OCI-LY1 (cell line): ENCODE results near the gene KRTAP10-7.

Experiments used
- H2AFZ ChIP-seq: fragments of 200-600 bp; sonication (generic), shearing (Covaris generic); 2 replicates; pipeline ENCODE4 v1.6.0; 2014; ENCODE audit warnings: antibody characterized with exemption, mild to moderate bottlenecking, low read length
- H3F3A ChIP-seq: fragments of 200-600 bp; sonication (generic), shearing (Covaris generic); 2 replicates; pipeline ENCODE4 v1.6.0; 2014; ENCODE audit warnings: mild to moderate bottlenecking, antibody characterized with exemption, low read length, moderate library complexity; ENCODE audit not compliant: insufficient read depth
- H3K27ac ChIP-seq: fragments of 200-600 bp; sonication (generic); 2 replicates; pipeline ENCODE4 v1.5.1; 2014; ENCODE audit warnings: low read length, mixed run types, mild to moderate bottlenecking, low read depth; ENCODE audit not compliant: poor library complexity, severe bottlenecking
- H3K27me3 ChIP-seq: fragments of 200-600 bp; sonication (generic); 2 replicates; pipeline ENCODE4 v1.6.0; 2014; ENCODE audit warnings: antibody characterized with exemption, mild to moderate bottlenecking, low read length, moderate library complexity; ENCODE audit not compliant: insufficient read depth
- H3K36me3 ChIP-seq: fragments of 200-600 bp; sonication (generic); 2 replicates; pipeline ENCODE4 v1.6.1; 2014; ENCODE audit warnings: mild to moderate bottlenecking, antibody characterized with exemption, low read length, moderate library complexity, mixed read lengths; ENCODE audit not compliant: insufficient read depth
- H3K4me1 ChIP-seq: fragments of 200-600 bp; sonication (generic); 2 replicates; pipeline ENCODE4 v1.5.1; 2014; ENCODE audit warnings: mild to moderate bottlenecking, low read length, moderate library complexity; ENCODE audit not compliant: insufficient read depth, severe bottlenecking
- H3K4me2 ChIP-seq: fragments of 200-600 bp; sonication (generic), shearing (Covaris generic); 2 replicates; pipeline ENCODE4 v1.6.1; 2014; ENCODE audit warnings: low read length
- H3K4me3 ChIP-seq: fragments of 200-600 bp; sonication (generic); 2 replicates; pipeline ENCODE4 v1.5.1; 2014; ENCODE audit warnings: low read length, low read depth, mild to moderate bottlenecking, mixed read lengths; ENCODE audit not compliant: poor library complexity, severe bottlenecking
- H3K79me2 ChIP-seq: fragments of 200-600 bp; shearing (Covaris generic); 2 replicates; pipeline ENCODE4 v1.6.1; 2016; ENCODE audit warnings: mixed run types, low read length, mixed read lengths; ENCODE audit not compliant: insufficient read depth
- H3K9ac ChIP-seq: fragments of 200-600 bp; sonication (generic), shearing (Covaris generic); 2 replicates; pipeline ENCODE4 v1.6.1; 2014; ENCODE audit warnings: mild to moderate bottlenecking, low read length, mixed read lengths
- H3K9me2 ChIP-seq: fragments of 200-600 bp; sonication (generic), shearing (Covaris generic); 2 replicates; pipeline ENCODE4 v1.6.1; 2014; ENCODE audit warnings: low read depth, mild to moderate bottlenecking, low read length, mixed read lengths
- H3K9me3 ChIP-seq: fragments of 200-600 bp; shearing (Covaris generic); 2 replicates; pipeline ENCODE4 v1.6.1; 2014; ENCODE audit warnings: low read length, mixed read lengths
- H4K20me1 ChIP-seq: fragments of 200-600 bp; sonication (generic), shearing (Covaris generic); 2 replicates; pipeline ENCODE4 v1.6.0; 2016; ENCODE audit warnings: mild to moderate bottlenecking, low read length; ENCODE audit not compliant: insufficient read depth
- CTCF ChIP-seq: fragments of 200-600 bp; sonication (generic), shearing (Covaris generic); IDR thresholded peaks from 2 replicates; pipeline ENCODE4 v1.5.1; 2017; ENCODE audit warnings: mild to moderate bottlenecking, antibody characterized with exemption, low read length, moderate library complexity, mixed read lengths
- EZH2 ChIP-seq: fragments of 200-600 bp; sonication (generic), shearing (Covaris generic); IDR thresholded peaks from 2 replicates; pipeline ENCODE4 v1.8.0; 2017; ENCODE audit warnings: borderline replicate concordance, mixed run types, mild to moderate bottlenecking, antibody characterized with exemption, low read length, moderate library complexity, mixed read lengths

KRTAP10-7 gene

DNA sequence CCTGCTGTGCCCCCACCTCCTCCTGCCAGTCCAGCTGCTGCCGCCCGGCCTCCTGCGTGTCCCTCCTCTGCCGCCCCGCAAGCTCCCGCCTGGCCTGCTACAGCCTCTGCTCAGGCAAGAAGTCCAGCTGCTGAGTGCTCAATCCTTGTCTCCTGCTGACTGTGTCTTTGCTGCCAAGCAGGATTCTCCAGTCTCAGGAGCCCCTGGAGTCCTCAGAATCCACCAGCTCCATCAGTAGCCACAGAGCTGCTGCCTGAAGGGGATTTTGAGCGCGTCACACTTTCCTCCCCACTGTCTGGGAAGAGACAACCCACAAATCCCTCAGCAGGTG lies 46.8 kb downstream of the KRTAP10-7 start:
- no peaks in the 10 kb centered on the region for H4K20me1 ChIP-seq
- H3K27ac ChIP-seq: no peak overlapping the region
- no peak overlapping the region for H2AFZ ChIP-seq
- H3F3A ChIP-seq: no peaks in the 10 kb centered on the region
- H3K9me2 ChIP-seq: no peaks in the 10 kb centered on the region
- H3K9ac ChIP-seq: no peak overlapping the region
- peaks cover 8% of the 10 kb centered on the region for H3K9me3 ChIP-seq
- no peak for TF ChIP-seq EZH2
- no peak for TF ChIP-seq CTCF
- H3K4me3 ChIP-seq: no peak overlapping the region
- H3K4me2 ChIP-seq: no peak overlapping the region
- no peaks in the 10 kb centered on the region for H3K27me3 ChIP-seq
- H3K36me3 ChIP-seq: no peaks in the 10 kb centered on the region
- no peaks in the 10 kb centered on the region for H3K79me2 ChIP-seq
- H3K4me1 ChIP-seq: no peaks in the 10 kb centered on the region

DNA sequence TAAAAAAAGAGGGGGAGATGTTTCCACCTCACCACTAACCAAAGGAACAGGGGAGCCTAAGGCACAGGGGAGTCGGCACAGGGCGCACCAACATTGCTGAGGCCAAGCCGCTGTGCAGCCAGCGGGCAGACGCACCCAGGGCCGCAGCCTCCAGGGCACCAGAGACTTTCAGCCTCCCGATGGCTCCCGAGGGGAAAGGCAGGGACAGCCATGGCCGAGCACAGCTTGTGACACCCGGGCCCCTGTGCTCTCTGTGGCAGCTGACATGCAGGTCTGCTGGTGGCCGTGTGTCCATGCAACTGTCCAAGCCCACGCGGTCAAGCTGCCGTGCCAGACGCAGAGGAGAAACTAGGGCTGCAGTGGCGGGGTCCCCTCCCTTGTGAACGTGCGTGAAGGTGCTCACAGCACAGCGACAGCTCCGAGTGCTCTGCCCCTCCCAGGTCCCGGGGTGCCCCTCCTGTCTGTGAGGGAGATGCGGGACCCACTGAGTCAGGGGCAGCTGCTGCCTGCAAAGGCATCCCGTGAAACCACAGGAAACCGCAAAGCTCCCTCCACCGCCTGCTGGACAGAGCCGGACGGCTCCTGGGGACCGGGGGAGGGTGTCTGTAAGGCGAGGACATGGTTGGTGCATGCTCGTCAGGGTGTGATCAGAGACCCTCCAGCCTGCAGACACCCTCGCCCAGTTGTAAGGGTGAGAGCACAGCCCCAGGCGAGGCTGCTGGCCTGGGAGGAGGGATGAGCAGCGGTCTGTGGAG lies 48.3 kb downstream of the KRTAP10-7 start:
- Histone ChIP-seq H3K4me1 (no peaks in the 10 kb centered on the region), H3K4me3 (no peak overlapping the region), H4K20me1 (no peaks in the 10 kb centered on the region), H3K4me2 (no peak overlapping the region), H3K27ac (no peak overlapping the region), H3K79me2 (no peaks in the 10 kb centered on the region), H3F3A (no peaks in the 10 kb centered on the region), H2AFZ (no peak overlapping the region), H3K36me3 (no peaks in the 10 kb centered on the region; the same call in 1 of the 2 replicates), H3K9me2 (no peaks in the 10 kb centered on the region), H3K9me3 (peaks cover 6% of the 10 kb centered on the region; the same call in 1 of the 2 replicates), H3K27me3 (no peaks in the 10 kb centered on the region), H3K9ac (no peak overlapping the region)
- TF ChIP-seq EZH2: no peak
- TF ChIP-seq CTCF: no peak

GRCh38 chr21:44649521-44650100 lies 49.2 kb downstream of the KRTAP10-7 start:
- H4K20me1 ChIP-seq: no peaks in the 10 kb centered on the region
- H3K4me2 ChIP-seq: no peak overlapping the region
- no peak overlapping the region for H3K27ac ChIP-seq
- H3K4me3 ChIP-seq: no peak overlapping the region
- H3F3A ChIP-seq: no peaks in the 10 kb centered on the region
- no peaks in the 10 kb centered on the region for H3K79me2 ChIP-seq
- H3K4me1 ChIP-seq: no peaks in the 10 kb centered on the region
- no peak overlapping the region for H2AFZ ChIP-seq
- no peaks in the 10 kb centered on the region for H3K27me3 ChIP-seq
- H3K9ac ChIP-seq: no peak overlapping the region
- H3K9me3 ChIP-seq: 0 out of 2 replicates have a peak, but pooled peaks cover 2% of the 10 kb centered on the region
- no peaks in the 10 kb centered on the region; the same call in 1 of the 2 replicates for H3K36me3 ChIP-seq
- H3K9me2 ChIP-seq: no peaks in the 10 kb centered on the region
- no peak for TF ChIP-seq CTCF
- no peak for TF ChIP-seq EZH2
